Measurements from ENCODE around the gene VPS9D1. TPM values are rescaled to one million over a fixed set of nuclear protein-coding genes. Genes with fewer than 3 reads are reported as not detected.
A peak's percentile ranks its signal among the peaks of the same experiment; 100 is the strongest.
"Not testable (repeated sequence)": the region's sequence is repeated elsewhere in the genome, so short reads cannot be mapped to it uniquely, and the experiment has no call there.

VPS9D1 gene
- total and polyA plus RNA-seq, 7 donors, result 3.7 to 10.3 (median 5.2) TPM

DNA sequence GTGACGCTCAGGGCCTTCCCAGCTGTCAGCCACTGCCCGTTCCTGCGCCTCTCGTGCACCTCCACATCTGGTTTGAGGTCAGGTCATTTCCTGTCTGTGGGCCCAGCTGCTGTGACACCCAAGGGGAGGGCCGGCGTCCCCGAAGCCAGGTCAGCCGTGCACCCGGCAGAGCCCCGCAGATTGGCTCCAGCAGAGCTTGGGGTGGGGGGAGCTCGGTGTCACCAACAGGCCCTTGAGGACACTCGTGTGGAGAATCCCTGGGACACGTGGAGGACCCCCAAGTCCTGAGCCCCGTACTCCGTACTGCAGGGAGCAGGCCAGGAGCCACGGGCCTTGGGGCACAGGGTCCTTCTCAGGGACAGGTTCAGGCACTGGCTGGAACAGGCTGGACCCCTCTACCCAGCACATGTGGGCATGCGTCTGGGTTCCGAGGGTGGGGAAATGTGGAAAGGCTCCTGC is 24.0 kb downstream of the VPS9D1 start:
- intact Hi-C loops (cut with DNase I), result no loop called here
- 72 to 76% (median 74%) methylated on average over 18 of the region's 18 CpGs for WGBS, 3 donors
- peaks cover 15% of the 10 kb centered on the region for H3K4me1 ChIP-seq
- no peak overlapping the region for H3K27ac ChIP-seq
- TF ChIP-seq, protein P1, sequence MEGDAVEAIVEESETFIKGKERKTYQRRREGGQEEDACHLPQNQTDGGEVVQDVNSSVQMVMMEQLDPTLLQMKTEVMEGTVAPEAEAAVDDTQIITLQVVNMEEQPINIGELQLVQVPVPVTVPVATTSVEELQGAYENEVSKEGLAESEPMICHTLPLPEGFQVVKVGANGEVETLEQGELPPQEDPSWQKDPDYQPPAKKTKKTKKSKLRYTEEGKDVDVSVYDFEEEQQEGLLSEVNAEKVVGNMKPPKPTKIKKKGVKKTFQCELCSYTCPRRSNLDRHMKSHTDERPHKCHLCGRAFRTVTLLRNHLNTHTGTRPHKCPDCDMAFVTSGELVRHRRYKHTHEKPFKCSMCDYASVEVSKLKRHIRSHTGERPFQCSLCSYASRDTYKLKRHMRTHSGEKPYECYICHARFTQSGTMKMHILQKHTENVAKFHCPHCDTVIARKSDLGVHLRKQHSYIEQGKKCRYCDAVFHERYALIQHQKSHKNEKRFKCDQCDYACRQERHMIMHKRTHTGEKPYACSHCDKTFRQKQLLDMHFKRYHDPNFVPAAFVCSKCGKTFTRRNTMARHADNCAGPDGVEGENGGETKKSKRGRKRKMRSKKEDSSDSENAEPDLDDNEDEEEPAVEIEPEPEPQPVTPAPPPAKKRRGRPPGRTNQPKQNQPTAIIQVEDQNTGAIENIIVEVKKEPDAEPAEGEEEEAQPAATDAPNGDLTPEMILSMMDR (IDR thresholded peaks at IDR 0.05), result no peak
- no peak for ATAC-seq
- peaks cover 11 to 40% of the 10 kb centered on the region in 2 donors for H3K36me3 ChIP-seq (ENCODE audit: insufficient read depth in 1 of 2, low read depth in 1 of 2)
- peak in 1 of 2 donors; percentile 55 for DNase-seq
- H3K9me3 ChIP-seq, result no peaks in the 10 kb centered on the region
- no peak overlapping the region for H3K4me3 ChIP-seq
- H3K27me3 ChIP-seq (ENCODE audit: insufficient read depth in 3 of 3, low read length in 2 of 3), result peaks cover 0 to 12% (median 0%) of the 10 kb centered on the region in 3 donors

DNA sequence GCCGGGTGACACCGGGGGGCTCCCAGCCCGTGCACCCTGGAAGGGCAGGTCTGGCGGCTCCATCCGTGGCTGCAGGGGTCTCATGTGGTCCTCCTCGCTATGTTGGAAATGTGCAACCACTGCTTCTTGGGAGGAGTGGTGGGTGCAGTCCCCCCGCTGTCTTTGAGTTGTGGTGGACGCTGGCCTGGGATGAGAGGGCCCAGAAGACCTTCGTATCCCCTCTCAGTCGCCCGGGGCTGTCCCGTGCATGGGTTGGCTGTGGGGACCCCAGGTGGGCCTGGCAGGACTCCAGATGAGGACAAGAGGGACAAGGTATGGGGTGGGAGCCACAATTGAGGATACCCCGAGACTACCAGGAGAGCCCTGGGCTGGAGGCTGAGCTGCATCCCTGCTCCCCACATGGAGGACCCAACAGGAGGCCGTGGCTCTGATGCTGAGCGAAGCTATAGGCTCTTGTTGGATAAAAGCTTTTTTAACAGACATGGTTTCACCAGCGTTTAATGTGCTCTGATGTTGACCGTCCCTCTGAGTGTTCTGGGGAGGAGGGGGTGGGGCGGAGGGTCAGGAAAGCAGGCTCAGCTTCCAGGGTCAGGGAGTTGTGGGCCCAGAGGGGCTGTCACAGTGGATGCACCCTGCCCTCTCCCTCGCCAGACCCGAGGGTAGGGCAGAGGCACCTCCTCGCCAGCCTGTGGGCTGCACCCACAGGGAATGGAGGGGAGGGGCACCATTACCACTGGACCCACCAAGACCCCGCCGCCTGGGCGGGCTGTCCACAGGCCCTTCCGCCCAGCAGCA is 24.6 kb downstream of the VPS9D1 start:
- H3K27ac ChIP-seq, result no peak overlapping the region
- peaks cover 14% of the 10 kb centered on the region for H3K4me1 ChIP-seq
- peaks cover 0 to 9% (median 0%) of the 10 kb centered on the region in 3 donors for H3K27me3 ChIP-seq (ENCODE audit: insufficient read depth in 3 of 3, low read length in 2 of 3)
- DNase-seq, result peak in 1 of 2 donors; percentile 50
- TF ChIP-seq, protein P1 (IDR thresholded peaks at IDR 0.05), result no peak
- WGBS, 3 donors, result 84 to 86% (median 84%) methylated on average over 25 of the region's 25 CpGs
- intact Hi-C loops (cut with DNase I), result no loop called here
- H3K9me3 ChIP-seq, result no peaks in the 10 kb centered on the region
- H3K36me3 ChIP-seq (ENCODE audit: insufficient read depth in 1 of 2, low read depth in 1 of 2), result peaks cover 11 to 47% of the 10 kb centered on the region in 2 donors
- no peak for ATAC-seq
- H3K4me3 ChIP-seq, result no peak overlapping the region

DNA sequence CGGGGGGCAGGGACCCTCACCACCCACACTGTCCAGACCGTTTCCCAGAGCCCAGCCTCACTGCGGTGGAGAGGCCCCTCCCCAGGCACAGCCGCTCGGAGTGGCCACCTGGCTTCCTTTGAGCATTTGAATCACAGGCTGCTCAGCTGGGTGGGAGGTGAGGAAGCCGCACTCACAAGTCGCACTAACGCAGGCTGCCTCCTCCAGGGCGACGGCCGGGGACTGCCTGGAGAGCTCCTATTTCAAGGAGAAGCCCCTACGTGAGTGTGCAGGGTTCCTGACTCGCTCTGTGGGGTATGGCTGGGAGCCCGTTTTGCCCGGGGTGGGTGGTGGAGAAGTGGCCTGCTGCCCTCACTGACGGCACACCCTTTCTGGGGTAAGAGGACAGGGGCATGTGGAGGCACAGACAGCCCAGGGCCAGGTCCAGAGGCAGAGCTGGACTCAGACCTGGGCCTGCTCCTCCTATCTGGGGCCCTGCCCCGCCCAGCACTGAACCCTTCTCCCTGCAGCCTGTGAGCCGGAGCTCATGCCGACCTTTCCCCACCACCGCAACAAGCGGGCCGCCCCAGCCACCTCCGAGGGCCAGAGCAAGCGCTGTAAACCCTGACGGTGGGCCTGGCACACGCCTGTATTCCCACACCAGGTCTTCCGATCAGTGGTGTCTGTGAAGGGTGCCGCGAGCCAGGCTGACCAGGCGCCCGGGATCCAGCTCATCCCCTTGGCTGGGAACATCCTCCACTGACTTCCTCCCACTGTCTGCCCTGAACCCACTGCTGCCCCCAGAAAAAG is 25.4 kb downstream of the VPS9D1 start:
- ATAC-seq (no peak), DNase-seq (peak in 1 of 2 donors; percentile 49)
- no peak overlapping the region for H3K4me3 ChIP-seq
- H3K27me3 ChIP-seq (ENCODE audit: insufficient read depth in 3 of 3, low read length in 2 of 3), result peaks cover 0 to 3% (median 0%) of the 10 kb centered on the region in 3 donors
- H3K36me3 ChIP-seq (ENCODE audit: insufficient read depth in 1 of 2, low read depth in 1 of 2), result peaks cover 11 to 55% of the 10 kb centered on the region in 2 donors
- TF ChIP-seq, protein P1 (IDR thresholded peaks at IDR 0.05), result no peak
- no peak overlapping the region for H3K27ac ChIP-seq
- no peaks in the 10 kb centered on the region for H3K9me3 ChIP-seq
- intact Hi-C loops (cut with DNase I), result no loop called here
- peaks cover 6% of the 10 kb centered on the region for H3K4me1 ChIP-seq
- WGBS, 3 donors, result 91 to 93% (median 91%) methylated on average over 29 to 31 of the region's 31 CpGs

DNA sequence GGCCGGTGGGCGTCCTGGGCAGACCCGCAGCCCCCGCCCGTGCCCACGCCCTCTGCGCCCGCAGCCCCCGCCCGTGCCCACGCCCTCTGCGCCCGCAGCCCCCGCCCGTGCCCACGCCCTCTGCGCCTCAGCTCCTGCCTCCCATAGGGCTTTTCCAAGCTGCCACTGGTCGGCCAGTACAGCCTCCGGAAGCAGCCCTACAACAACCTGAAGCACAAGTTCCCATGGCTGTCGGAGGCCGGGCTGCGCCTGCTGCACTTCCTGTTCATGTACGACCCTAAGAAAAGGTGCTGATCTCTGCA is 26.0 kb downstream of the VPS9D1 start:
- H3K36me3 ChIP-seq (ENCODE audit: insufficient read depth in 1 of 2, low read depth in 1 of 2), result peaks cover 11 to 59% of the 10 kb centered on the region in 2 donors
- H3K27ac ChIP-seq; H3K9me3 ChIP-seq; H3K27me3 ChIP-seq (ENCODE audit: insufficient read depth in 3 of 3, low read length in 2 of 3); ATAC-seq; H3K4me1 ChIP-seq; DNase-seq; intact Hi-C loops (cut with DNase I); H3K4me3 ChIP-seq: not testable (repeated sequence)
- 91 to 92% (median 91%) methylated on average over 14 to 23 of the region's 23 CpGs for WGBS, 3 donors
